ENCODE results near the gene ABLIM3. TPM values are rescaled to one million over a fixed set of nuclear protein-coding genes. Genes with fewer than 3 reads are reported as not detected.

ABLIM3 gene
- total and polyA plus RNA-seq, 9 of the 15 experiments (the other 6 are each of a cell fraction or from before 2014, with no cell fraction given): 0.03 to 0.38 (median 0.11) TPM

DNA sequence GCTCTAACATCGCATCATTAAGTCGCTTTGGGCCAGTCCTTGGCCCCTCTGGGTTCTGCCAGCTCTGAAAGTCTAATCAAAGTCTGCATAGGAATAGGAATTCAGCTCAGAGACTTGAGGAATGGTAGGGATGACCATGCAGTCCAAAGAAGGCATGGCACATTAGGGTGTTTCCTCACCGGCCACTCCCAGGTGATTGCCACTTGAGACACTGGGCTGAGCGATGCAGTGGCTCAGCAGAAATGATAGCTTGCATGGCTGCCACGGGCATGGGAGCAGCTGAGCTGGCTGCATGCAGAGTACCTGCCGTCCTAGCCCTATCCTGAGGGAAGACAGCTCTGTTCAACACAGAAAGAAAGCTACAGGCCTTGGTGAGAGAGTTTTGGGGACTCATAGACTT, 159.1 kb downstream of the ABLIM3 start:
- BruUV-seq (replicated peaks): no TSS peak
- H3K36me3 ChIP-seq (ENCODE audit: control insufficient read depth, insufficient read depth, low read length): no peaks in the 10 kb centered on the region
- H2AFZ ChIP-seq (ENCODE audit: low read depth, low read length): no peak overlapping the region
- no peak overlapping the region for H3K4me3 ChIP-seq
- ChIA-PET POLR2A (interaction anchor here (1.4 kb wide), 2 partner anchors 11 to 14 kb away, joined by 6 read pairs; no protein-coding TSS in a partner anchor), CTCF (ENCODE audit: low intra/inter-chr PET ratio) (no interaction called here)
- H3K4me2 ChIP-seq (ENCODE audit: insufficient read depth, low read length): no peak overlapping the region
- intact Hi-C loops (cut with micrococcal nuclease) (no loop called here), in situ Hi-C loops (cut with MboI) (no loop called here)
- H3K9me3 ChIP-seq (replicated peaks; ENCODE audit: control insufficient read depth, insufficient read depth, low read depth, low read length): no peaks in the 10 kb centered on the region
- WGBS (ENCODE audit: insufficient coverage, low coverage, missing lambda C conversion rate): 9% methylated on average over 6 of the region's 6 CpGs
- TF ChIP-seq ZNF830 (CRISPR knock-in tag; IDR thresholded peaks at IDR 0.05): no peak
- peaks cover 5% of the 10 kb centered on the region; the same call in 1 of the 2 replicates for H4K20me1 ChIP-seq (replicated peaks; ENCODE audit: control insufficient read depth, insufficient read depth, low read length)
- DNase-seq (ENCODE audit: extremely low read depth in 1 of 4, low spot score in 3 of 4) (no peak), FAIRE-seq (no peak), ATAC-seq (no peak)
- H3K27me3 ChIP-seq (ENCODE audit: control insufficient read depth in 2 of 2, insufficient read depth in 2 of 2, low read length in 2 of 2): peaks cover 37 to 70% of the 10 kb centered on the region in 2 experiments; a peak in 4 of 5 replicates
- no peaks in the 10 kb centered on the region for H3K79me2 ChIP-seq (ENCODE audit: control insufficient read depth, insufficient read depth, low read length)
- H3K9me1 ChIP-seq (ENCODE audit: control insufficient read depth, insufficient read depth, low read length): no peaks in the 10 kb centered on the region
- no peak overlapping the region for H3K9ac ChIP-seq (ENCODE audit: insufficient read depth in 1 of 2, low read depth in 2 of 2, low read length in 2 of 2)
- H3K27ac ChIP-seq (ENCODE audit: extremely low read depth, low read depth, low read length): no peak overlapping the region
- H3K4me1 ChIP-seq (replicated peaks in 1 of 2; ENCODE audit: control insufficient read depth in 2 of 2, insufficient read depth in 2 of 2, low read length in 2 of 2): peaks cover 0 to 8% of the 10 kb centered on the region in 2 experiments; a peak in 1 of 5 replicates

DNA sequence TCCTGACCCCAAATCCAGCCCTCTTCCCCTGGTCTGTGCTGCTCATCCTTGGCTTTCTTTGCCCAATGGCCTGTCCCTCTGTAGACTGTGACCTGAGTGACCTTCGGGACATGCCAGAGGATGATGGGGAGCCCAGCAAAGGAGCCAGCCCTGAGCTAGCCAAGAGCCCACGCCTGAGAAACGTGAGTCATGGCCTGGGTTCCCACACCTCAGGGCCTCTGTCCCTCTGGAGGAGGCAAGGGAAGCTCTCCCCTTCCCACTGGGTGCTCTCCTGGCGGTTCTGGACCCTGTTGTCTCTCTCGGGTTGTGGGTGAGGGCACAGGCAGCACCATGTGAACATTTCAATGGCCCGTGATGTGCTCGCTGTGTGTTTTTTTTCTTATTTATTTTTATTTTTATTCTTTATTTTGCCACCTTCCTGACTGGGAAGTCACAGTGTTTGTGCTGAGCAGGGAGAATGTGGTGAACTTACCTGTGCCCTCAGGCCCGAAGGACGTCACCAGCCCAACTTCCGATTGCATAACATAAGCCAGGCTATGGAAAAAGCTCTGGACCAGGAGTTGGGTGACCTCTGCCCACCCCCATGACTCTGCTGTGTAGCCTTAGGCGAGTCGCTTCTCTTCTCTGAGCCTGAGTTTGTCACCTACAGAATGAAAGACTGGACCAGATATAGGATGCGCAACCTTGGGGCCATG, 159.9 kb downstream of the ABLIM3 start:
- no peak for TF ChIP-seq GATAD2A (IDR thresholded peaks at IDR 0.05)
- no peak for TF ChIP-seq MAFK (IDR thresholded peaks at IDR 0.05; ENCODE audit: low read length)
- TF ChIP-seq PHTF2 (CRISPR knock-in tag; IDR thresholded peaks at IDR 0.05): no peak
- no peak for TF ChIP-seq CREB1 (IDR thresholded peaks at IDR 0.05)
- TF ChIP-seq CREB1 (CRISPR knock-in tag; IDR thresholded peaks at IDR 0.05): no peak
- TF ChIP-seq ZC3H4 (CRISPR knock-in tag; IDR thresholded peaks at IDR 0.05; ENCODE audit: borderline replicate concordance): no peak
- no peak for TF ChIP-seq ZNF644 (tag; IDR thresholded peaks at IDR 0.05; ENCODE audit: low read depth)
- no peak for TF ChIP-seq HMGN3 (IDR thresholded peaks at IDR 0.05; ENCODE audit: borderline replicate concordance, extremely low read depth, insufficient read length, low read depth, low read length)
- Histone ChIP-seq H3K27me3 (ENCODE audit: control insufficient read depth in 2 of 2, insufficient read depth in 2 of 2, low read length in 2 of 2) (peaks cover 40 to 72% of the 10 kb centered on the region in 2 experiments; a peak in 4 of 5 replicates), H3K9ac (ENCODE audit: insufficient read depth in 1 of 2, low read depth in 2 of 2, low read length in 2 of 2) (no peak overlapping the region), H3K4me1 (replicated peaks in 1 of 2; ENCODE audit: control insufficient read depth in 2 of 2, insufficient read depth in 2 of 2, low read length in 2 of 2) (peaks cover 0 to 8% of the 10 kb centered on the region in 2 experiments; a peak in 1 of 5 replicates), H3K27ac (ENCODE audit: extremely low read depth, low read depth, low read length) (no peak overlapping the region), H2AFZ (ENCODE audit: low read depth, low read length) (no peak overlapping the region), H3K36me3 (ENCODE audit: control insufficient read depth, insufficient read depth, low read length) (no peaks in the 10 kb centered on the region), H3K79me2 (ENCODE audit: control insufficient read depth, insufficient read depth, low read length) (no peaks in the 10 kb centered on the region), H3K4me2 (ENCODE audit: insufficient read depth, low read length) (no peak overlapping the region), H3K9me3 (replicated peaks; ENCODE audit: control insufficient read depth, insufficient read depth, low read depth, low read length) (no peaks in the 10 kb centered on the region), H3K4me3 (no peak overlapping the region), H4K20me1 (replicated peaks; ENCODE audit: control insufficient read depth, insufficient read depth, low read length) (peaks cover 5% of the 10 kb centered on the region; the same call in 1 of the 2 replicates), H3K9me1 (ENCODE audit: control insufficient read depth, insufficient read depth, low read length) (no peaks in the 10 kb centered on the region)
- POLR2A ChIA-PET: interaction anchor here (1.4 kb wide), 2 partner anchors 10 to 14 kb away, joined by 6 read pairs; no protein-coding TSS in a partner anchor
- in situ Hi-C loops (cut with MboI) (no loop called here), intact Hi-C loops (cut with micrococcal nuclease) (no loop called here)
- DNase-seq (ENCODE audit: extremely low read depth in 1 of 4, low spot score in 3 of 4) (no peak), FAIRE-seq (no peak), ATAC-seq (no peak)
- WGBS (ENCODE audit: insufficient coverage, low coverage, missing lambda C conversion rate): 24% methylated on average over 13 of the region's 13 CpGs
- BruUV-seq (replicated peaks): no TSS peak
- CTCF ChIA-PET (ENCODE audit: low intra/inter-chr PET ratio): no interaction called here

All from K562 (cell line).